ENCODE data around the gene RFX1.

RFX1 gene

GRCh38 chr19:13998426-13998825 lies 7.7 kb downstream of the RFX1 start:
- no peak overlapping the region for H3K4me3 ChIP-seq (ENCODE audit: low read depth, low read length)

GRCh38 chr19:13997631-13997962 lies 8.5 kb downstream of the RFX1 start:
- TF ChIP-seq CTCF (IDR thresholded peaks at IDR 0.05; ENCODE audit: low read depth, low read length) = no peak
- H3K4me3 ChIP-seq (ENCODE audit: low read depth, low read length) = no peak overlapping the region

More at GRCh38 chr19:13998426-13998825, 7.7 kb downstream of the RFX1 start:
- no peak for TF ChIP-seq CTCF (IDR thresholded peaks at IDR 0.05; ENCODE audit: low read depth, low read length)

GRCh38 chr19:13996928-13997630 lies 9.0 kb downstream of the RFX1 start:
- no peak for TF ChIP-seq CTCF (IDR thresholded peaks at IDR 0.05; ENCODE audit: low read depth, low read length)
- no peak overlapping the region for H3K4me3 ChIP-seq (ENCODE audit: low read depth, low read length)

- TF ChIP-seq CTCF (IDR thresholded peaks at IDR 0.05; ENCODE audit: low read depth, low read length) = no peak
- no peak overlapping the region for H3K4me3 ChIP-seq (ENCODE audit: low read depth, low read length)
Measured at GRCh38 chr19:13995878-13996765, 10.0 kb downstream of the RFX1 start.

GRCh38 chr19:13995017-13995728 lies 10.9 kb downstream of the RFX1 start:
- H3K4me3 ChIP-seq (ENCODE audit: low read depth, low read length) = no peak overlapping the region
- TF ChIP-seq CTCF (IDR thresholded peaks at IDR 0.05; ENCODE audit: low read depth, low read length) = no peak

- H3K4me3 ChIP-seq (ENCODE audit: low read depth, low read length) = no peak overlapping the region
- no peak for TF ChIP-seq CTCF (IDR thresholded peaks at IDR 0.05; ENCODE audit: low read depth, low read length)
Measured at GRCh38 chr19:13993590-13994300, 12.4 kb downstream of the RFX1 start.

Measured in WI38 (cell line).